Stromal cell of bone marrow (primary cell): ENCODE results near the gene APOBEC3F.
A peak's percentile ranks its signal among the peaks of the same experiment; 100 is the strongest.
"Not testable (repeated sequence)": the region's sequence is repeated elsewhere in the genome, so short reads cannot be mapped to it uniquely, and the experiment has no call there.

ENCODE experiments used
- DNase-seq: peaks from one replicate; pipeline ENCODE4 v3.0.0-alpha.2; 2012; ENCODE audit warnings: low read depth

APOBEC3F gene

DNA sequence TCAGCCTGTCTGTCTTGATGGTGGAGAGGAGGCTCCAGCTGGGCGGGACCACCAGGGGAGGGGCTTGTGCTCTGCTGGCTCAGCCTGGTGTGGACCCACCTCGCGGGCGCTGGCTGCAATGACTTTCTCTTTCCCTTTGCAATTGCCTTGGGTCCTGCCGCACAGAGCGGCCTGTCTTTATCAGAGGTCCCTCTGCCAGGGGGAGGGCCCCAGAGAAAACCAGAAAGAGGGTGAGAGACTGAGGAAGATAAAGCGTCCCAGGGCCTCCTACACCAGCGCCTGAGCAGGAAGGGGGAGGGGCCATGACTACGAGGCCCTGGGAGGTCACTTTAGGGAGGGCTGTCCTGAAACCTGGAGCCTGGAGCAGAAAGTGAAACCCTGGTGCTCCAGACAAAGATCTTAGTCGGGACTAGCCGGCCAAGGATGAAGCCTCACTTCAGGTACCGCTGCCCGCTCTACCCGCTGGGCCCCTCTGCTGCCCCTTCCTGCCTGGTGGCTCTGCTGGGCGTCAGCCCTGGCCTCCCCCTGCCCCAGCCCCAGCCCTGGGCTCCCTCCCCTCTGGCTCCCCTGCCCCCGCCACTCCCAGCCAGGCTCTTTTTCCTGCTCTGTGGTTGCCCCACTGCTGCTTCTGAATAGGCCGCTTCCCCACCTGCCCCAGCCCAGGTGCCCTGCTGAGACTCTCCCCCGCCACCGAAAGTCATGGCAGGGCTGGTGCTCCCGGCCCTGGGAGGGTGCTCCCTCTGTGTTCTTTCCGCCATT lies at the start of gene APOBEC3F:
APOBEC3F (plus strand) TSS at position 327 of the 759 bp plus-strand sequence; CDS start at position 424, 97 bp downstream.
- peak; percentile 22 for DNase-seq

DNA sequence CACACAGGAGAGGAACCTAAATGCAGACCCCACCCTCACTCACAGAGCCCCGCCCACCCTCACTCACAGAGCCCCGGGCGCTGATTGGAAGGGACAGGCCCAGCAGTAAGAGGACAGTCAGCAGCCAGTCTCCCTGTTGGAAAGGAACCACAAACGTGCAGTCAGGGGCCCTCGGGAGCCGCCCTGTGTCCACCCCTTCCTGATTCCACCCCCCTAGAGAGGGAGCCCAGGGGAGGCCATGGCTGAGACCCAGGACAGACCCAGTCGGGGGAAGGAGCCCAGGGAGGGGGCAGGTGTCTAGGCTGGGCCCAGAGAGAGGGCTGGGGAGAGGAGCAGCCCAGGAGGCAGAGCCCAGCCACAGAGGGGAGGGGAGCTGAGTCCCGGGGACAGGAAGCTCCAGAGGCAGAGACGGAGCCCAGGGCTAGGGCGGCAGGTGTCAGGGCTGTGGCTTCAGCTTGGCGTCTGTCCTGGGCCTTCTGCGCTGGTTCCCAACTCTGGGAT lies 47.7 kb upstream of the APOBEC3F start:
- not testable (repeated sequence) for DNase-seq

DNA sequence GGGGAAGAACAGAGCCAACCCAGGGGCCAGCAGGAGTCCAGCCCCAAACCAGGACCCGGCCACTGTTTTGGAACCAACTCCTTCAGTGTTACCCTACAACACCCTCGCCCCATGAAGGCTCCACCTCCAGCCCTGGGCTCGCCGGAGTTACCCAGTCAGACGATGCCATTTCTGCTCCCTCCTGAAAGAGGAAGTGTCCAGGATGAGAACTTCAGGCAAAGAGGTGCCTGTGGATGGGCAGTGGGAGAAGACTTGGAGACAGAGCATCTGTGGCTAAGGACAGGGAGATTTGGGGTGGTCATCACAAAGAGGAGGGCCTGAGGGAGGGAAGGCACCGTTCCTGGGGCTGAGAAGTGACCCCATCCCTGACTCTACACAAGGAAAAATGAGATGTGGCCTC lies 44.6 kb upstream of the APOBEC3F start:
- DNase-seq: no peak

DNA sequence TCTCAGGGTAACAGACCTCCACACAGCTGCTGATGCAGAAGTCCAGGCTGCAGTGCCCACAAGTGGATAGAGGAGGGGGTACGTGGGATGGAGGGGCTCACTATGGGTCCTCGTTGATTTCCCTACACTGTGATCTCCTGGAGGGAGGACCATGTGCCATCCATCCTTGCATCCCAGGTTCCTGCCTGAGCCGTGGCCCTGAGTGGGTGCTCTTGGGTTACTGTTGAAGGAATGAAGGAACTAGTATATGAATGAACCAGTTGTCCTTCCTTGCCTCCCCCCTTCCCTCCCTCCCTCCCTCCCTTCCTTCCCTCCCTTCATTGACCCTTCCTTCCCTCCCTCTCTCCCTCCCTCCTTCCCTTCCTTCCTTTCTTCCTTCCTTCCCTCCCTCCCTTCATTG lies 43.1 kb upstream of the APOBEC3F start:
- DNase-seq: no peak

DNA sequence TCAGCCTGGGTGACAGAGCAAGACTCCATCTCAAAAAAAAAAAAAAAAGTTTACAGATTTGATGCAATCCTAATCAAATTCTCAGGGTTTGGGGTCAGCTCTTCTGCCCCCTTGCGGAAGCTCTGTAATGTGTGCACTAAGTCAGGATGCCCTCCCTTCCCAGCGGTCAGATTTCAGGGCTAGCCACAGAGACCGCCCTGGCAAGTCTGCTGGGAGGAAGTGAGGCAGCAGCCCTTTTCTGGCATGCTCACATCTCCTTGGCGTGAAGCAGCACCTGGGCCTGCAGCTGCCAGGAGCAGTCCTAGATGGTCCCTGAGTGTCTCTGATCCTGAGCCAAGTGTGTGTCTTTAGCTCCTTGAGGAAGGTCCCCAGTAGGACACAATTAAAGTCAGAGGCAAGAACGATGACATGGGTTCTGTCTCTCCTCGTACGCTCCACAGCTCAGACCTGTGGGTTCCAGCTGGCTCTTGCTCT lies 37.5 kb upstream of the APOBEC3F start:
- DNase-seq: peak; percentile 83

DNA sequence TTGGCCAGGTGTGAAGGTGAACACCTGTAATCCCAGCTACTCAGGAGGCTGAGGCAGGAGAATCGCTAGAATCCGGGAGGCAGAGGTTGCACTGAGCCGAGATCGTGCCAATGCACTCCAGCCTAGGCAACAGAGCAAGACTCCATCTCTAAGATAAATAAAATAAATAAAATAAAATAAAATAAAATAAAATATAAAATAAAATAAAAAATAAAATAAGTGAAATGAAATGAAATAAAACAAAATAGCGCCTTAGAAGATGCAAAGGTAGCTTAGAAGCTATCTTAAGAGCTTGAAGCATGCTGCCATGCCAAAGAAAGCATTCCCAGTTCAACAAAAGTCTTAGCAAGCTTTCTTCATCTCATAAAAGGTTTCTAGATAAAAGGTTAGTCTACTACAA lies 33.5 kb upstream of the APOBEC3F start:
- no peak for DNase-seq

DNA sequence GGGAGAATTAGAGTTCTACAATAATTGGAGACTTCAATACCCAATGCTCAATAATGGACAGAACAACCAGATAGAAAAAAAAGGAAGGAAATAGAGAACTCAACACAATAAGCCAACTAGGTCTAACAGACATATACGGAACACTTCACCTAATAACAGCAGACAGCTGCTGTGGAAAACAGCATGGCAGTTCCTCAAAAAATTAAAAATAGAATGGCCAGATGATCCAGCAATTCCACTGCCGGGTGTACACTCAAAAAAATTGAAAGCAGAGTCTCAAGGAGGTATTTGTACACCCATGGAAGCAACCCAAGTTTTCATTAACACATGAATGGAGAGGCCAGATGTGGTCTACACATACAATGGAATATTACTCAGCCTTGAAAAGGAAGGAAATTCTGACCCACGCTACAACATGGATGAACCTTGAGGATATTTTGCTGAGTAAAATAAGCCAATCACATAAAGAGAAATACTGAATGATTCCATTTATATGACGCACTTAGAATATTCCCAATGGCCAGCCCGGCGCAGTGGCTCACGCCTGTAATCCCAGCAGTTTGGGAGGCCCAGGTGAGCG lies 32.3 kb upstream of the APOBEC3F start:
- DNase-seq: not testable (repeated sequence)

DNA sequence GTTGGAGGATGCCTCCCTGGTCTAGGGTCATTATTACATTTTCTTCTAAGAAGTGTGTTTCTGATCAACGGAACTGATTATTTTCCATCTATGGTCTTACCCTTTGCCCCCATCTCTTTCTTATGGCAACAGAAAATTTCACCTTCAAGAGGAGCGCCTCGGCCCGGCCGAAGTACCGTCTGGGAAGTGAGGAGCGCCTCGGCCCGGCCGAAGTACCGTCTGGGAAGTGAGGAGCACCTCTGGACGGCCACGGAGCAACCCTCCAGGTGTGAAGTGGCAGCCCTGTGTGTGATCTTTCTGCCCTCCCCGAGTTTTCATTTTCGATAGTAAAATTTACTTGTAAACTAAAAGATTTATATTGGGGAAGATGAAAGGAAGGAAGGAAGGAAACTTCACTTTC lies 29.7 kb upstream of the APOBEC3F start:
- no peak for DNase-seq

DNA sequence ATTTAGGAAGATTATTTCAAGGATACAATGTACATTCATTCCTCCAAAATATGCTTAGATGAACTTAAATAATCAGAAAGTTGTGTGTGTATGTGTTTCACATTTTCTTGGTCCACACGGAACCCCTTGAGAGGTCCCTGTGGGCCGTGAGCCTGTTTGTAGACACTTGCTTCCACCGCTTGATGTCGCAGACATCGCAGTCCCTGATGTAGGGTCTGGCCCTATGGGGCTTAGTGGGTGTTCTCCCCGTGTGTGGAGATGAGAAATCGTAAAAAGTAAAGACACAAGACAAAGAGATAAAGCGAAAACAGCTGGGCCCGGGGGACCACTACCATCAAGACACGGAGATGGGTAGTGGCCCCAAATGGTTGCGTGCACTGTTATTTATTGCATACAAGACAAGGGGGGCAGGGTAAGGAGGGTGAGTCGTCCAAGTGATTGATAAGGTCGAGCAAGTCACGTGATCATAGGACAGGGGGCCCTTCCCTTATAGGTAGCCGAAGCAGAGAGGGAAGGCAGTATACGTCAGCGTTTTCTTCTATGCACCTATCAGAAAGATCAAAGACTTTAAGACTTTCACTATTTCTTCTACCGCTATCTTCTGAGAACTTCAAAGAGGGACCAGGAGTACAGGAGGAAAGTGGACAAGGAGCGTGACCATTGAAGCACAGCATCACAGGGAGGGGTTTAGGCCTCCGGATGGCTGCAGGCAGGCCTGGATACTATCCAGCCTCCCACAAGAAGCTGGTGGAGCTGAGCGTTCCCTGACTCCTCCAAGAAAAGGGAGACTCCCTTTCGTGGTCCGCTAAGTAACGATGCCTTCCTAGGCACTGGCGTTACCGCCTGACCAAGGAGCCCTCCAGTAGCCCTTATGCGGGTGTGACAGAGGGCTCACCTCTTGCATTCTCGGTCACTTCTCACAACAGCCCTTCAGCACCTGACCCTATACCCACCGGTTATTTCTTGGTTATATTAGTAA lies 27.8 kb upstream of the APOBEC3F start:
- no peak for DNase-seq

DNA sequence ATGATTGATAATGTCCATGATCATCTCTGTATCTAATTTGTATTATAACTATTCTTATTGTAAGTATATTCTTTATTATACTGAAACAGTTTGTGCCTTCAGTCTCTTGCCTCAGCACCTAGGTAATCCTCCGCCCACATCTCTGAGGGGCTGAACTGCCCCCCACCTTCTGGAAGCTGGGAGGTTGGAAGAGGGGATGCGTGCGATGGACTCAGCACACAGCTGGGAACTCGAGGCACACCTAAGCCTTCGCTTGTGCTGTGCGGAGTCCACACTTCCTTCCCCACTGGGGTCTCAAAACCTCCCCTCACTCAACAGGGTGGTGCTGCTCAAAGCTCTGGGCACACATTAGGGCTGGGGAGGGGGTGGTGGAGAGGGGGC lies 27.1 kb upstream of the APOBEC3F start:
- DNase-seq: not testable (repeated sequence)

DNA sequence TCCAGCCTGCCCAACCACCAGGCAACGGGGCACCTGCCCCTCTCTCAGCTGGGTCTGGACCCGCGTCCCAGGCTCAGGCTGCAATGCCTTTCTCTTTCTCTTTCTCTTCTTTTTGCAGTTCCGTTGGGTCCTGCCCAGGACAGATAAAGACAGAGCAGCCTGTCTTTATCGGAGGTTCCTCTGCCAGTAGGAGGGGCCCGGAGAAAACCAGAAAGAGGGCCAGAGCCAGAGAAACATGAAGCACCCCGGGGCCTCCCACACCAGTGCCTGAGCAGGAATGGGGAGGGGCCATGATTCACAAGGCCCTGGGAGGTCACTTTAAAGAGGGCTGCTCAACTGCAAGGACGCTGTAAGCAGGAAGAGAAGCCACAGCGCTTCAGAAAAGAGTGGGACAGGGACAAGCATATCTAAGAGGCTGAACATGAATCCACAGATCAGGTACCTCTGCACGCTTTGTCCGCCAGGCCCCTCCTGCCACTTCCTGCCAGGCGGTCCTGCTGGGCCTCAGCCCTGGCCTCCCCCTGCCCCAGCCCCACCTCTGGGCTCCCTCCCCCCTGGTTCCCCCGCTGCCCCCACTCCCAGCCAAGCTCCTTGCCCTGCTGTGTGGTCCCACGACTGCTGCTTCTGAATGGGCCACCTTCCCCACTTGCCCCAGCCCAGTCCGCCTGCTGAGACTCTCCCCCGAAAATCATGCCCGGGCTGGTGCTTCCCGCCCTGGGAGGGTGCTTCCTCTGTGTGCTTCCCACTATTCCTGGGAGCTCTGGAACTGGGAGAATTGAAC lies 26.5 kb upstream of the APOBEC3F start, which contains the start of gene APOBEC3C:
APOBEC3C (plus strand) TSS at position 316 of the 781 bp plus-strand sequence; CDS start at position 422, 106 bp downstream.
- DNase-seq: peak; percentile 81

DNA sequence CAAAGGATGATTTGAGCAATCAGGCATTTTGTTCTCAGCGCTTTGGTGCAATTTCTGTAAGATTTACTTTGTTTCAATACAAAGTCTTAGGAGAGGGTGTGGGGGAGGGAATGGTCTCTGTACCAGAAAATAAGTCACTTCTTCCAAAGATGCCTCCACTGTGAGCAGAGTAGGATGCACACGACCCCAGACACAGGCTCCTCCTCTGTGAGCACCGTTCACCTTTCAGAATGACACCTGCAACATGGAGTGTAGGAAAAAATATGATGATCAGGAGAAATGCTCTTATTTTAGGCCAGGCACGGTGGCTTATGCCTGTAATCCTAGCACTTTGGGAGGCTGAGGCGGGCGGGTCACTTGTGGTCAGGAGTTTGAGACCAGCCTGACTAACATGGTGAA lies 25.9 kb upstream of the APOBEC3F start:
- DNase-seq: not testable (repeated sequence)

DNA sequence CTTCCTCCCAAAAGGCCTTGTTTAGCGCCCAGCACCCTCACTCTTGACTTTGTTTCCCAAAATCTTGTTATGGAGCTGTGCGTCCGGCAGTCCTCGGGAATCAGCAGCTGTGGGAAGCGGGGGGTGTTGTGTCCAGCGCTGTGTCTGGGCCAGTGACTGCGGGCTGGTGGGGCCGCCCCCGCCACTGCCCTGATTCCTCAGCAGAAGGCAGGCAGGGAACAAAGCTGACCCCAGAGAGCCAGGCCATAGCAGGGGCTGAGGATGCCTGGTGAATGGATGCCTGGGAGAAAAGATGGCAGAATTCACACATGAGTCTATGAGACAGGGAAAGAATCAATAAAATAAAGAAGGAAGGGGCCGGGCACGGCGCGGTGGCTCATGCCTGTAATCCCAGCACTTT lies 24.1 kb upstream of the APOBEC3F start:
- DNase-seq: no peak

DNA sequence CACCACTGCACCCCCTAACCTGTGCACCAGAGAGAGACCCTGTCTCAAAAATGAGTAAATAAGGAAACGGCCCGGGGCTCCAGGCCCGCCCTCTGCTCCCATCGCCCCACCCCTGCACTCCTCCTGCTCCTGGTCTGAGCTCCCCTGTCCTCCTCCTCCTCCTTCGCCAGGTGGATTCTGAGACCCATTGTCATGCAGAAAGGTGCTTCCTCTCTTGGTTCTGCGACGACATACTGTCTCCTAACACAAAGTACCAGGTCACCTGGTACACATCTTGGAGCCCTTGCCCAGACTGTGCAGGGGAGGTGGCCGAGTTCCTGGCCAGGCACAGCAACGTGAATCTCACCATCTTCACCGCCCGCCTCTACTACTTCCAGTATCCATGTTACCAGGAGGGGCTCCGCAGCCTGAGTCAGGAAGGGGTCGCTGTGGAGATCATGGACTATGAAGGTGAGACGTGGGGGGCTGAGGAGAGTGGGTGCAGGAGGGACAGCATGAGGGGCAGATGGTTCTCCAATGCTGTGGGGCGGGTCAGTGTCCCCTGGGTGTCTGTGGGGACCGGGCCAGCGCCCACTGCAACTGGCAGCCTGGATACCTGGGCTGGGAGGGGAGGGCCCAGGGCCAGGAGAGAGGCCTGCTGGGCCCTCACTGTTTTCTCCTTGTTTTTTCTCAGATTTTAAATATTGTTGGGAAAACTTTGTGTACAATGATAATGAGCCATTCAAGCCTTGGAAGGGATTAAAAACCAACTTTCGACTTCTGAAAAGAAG lies 22.9 kb upstream of the APOBEC3F start:
- DNase-seq: no peak

DNA sequence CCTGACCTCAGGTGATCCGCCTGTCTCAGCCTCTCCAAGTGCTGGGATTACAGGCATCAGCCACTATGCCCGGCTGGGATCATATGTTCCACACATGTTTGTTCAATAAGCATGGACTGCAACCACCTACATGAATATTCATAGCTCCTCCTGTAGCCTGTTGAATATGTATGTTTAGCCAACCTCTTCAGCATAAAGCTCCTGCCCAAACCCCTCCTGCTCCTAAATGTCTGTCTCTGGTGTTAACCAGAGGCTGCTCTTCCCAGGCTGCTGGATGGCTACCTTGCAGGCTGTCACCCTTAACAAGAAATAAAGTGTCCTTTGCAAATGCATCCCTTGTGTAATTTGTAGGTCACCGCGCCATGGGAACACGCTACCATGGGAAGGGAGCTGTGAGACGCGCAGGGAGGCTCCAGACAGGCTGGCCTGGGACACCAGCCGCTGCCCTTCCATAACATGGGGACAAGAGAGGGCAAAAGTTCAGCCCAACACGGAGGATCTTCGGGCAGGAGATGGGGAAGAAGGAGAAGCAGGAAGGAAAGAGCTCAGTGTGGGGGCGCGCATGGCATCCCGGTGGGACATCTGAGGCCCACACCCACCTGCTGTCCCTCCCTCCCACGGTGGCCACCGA lies 20.5 kb upstream of the APOBEC3F start:
- not testable (repeated sequence) for DNase-seq

DNA sequence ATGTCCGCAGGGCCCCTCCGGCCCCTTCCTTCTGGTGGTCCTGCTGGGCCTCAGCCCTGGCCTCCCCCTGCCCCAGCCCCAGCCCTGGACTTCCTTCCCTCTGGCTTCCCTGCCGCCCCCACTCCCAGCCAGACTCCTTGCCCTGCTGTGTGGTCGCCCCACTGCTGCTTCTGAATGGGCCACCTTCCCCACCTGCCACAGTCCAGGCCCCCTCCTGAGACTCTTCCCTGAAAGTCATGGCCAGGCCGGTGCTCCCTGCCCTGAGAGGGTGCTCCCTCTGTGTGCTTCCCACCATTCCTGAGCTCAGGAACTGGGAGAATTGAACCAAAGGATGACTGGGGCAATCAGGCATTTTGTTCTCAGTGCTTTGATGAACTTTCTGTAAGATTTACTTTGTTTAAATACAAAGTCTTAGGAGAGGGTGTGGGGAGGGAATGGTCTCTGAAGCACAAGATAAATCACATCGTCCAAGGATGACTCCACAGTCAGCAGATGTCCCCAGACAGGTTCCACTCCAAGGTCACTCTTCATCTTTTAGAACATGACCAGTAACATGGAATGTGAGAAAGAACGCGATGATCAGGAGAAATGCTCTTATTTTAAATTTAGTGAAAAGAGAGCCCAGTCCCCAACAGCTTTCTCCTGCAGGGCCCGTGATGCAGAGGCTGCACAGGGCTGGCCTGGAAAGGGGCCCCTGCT lies 19.0 kb upstream of the APOBEC3F start:
- no peak for DNase-seq

DNA sequence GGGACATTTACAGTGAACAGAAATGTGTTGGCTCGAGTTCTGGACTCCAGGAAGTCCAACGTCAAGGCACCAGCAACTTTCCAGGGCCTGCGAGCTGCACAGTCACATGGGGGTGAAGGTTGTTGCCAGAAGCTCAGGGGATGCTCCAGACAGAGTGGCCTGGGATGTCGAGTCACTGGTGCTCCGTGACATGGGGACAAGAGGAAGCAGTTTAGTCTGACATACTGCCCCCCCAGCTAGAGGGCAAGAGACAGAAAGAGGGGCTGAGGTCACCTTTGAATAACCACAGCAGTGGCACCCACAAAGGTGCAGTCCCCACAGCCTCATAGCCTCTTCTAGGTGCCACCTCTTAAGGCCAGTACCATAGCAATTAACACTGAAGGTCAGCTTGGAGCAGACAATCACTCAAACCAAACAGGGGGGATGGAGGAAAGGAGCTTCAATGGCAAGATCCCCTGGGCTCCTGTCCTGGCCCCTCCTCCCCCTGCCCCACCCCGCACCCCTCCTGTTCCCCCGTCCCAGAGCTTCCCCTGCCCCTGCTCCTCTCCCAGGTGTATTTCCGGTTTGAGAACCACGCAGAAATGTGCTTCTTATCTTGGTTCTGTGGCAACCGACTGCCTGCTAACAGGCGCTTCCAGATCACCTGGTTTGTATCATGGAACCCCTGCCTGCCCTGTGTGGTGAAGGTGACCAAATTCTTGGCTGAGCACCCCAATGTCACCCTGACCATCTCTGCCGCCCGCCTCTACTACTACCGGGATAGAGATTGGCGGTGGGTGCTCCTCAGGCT lies 15.9 kb upstream of the APOBEC3F start:
- no peak for DNase-seq

DNA sequence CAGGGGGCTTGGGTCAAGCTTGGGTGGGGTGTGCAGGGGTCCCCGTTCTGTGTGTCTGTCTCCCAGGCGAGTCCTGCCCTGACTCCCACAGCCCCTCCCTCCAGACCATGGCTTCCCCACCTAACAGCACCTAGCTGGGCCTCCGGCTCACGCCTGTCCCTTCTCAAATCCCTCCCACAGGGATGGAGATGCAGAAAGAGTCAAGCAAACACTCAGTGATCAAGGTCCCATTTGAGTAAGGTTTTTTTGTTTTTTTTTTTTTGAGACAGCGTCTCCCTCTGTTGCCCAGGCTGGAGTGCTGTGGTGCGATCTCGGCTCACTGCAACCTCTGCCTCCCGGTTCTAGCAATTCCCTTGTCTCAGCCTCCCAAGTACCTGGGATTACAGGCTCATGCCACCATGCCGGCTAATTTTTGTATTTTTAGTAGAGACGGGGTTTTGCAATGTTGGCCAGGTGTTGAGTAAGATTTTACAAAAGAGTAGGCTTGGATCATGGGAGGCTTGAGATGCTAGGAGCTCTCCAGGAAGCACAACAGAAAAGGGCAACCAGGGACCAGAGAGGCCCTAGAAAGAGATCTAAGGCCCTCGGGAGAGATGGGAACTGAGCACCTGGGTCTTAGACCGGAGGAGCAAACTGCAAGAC lies 14.0 kb upstream of the APOBEC3F start:
- DNase-seq: no peak
